Stimulated activated CD4-positive, alpha-beta T cell treated with anti-CD3 and anti-CD28 coated beads, Interleukin-15, amount 100 ng/mL, for 1 hour (primary cell): ENCODE results near the gene REEP2.
A peak's percentile ranks its signal among the peaks of the same experiment; 100 is the strongest.

Source experiments
- DNase-seq, 2 donors: peaks; one replicate each; pipeline ENCODE4 v3.0.0-alpha.2; 2020; ENCODE audit warnings: low read depth in 1 of 2, low spot score in 1 of 2

REEP2 gene

GRCh38 chr5:138448481-138449398 lies 9.9 kb downstream of the REEP2 start:
- no peak for DNase-seq

DNA sequence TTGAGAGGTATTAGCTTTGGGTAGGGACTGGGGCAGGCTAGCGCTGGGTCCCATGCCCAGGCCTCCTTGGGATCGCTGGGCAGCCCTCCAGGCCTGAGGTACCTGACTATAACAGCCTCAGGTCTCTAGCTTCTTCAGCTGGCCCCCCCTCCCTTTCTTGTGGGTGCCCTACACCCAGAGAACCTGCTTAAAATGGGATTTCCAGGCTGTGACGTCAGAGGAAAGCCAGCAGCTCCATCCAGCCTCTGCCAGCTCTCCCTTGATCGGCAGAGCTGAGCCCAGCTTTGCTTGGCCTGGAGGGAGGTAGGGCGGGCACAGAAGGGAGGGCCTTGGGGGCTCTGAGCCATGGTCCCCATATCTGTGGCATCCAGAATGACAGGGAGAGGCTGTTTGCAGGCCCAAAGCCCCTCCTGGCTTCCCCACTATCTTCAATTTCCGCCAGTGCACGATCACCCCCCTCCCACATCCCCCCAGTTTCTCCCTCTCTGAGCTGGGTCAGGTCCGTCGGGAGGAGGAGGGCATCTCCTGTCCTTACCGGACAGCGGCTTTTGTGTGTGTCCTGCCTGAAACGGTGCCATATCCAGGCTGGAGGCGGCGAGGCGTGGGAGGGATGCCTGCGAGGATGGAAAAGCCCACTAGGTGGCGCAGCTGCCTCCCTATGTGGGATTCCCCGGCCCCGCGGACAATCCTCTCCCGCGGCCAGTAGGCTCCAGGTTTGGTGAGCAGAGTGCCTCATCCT lies 10.8 kb downstream of the REEP2 start:
- peak; percentile 47 to 71 for DNase-seq

- DNase-seq: no peak
These were observed 12.1 kb downstream of the REEP2 start for GRCh38 chr5:138450971-138451370.

DNA sequence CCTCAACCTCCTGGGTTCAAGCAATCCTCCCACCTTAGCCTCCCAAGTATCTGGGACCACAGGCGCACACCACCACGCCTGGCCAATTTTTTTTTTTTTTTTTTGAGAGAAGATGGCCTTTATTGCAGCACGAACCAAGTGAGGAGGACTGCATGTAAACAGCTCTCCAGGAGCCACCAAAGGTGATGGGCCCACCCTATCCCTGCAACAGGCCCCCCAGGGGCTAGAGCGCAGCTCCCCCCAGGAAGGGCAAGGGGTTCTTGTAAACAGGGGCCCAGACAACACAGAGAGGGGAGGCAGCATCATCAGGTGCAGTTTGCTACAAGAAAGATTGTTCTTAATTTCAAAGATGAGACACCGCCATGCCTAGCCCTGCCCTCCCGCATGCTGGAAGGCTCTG lies 13.9 kb downstream of the REEP2 start:
- DNase-seq: no peak

DNA sequence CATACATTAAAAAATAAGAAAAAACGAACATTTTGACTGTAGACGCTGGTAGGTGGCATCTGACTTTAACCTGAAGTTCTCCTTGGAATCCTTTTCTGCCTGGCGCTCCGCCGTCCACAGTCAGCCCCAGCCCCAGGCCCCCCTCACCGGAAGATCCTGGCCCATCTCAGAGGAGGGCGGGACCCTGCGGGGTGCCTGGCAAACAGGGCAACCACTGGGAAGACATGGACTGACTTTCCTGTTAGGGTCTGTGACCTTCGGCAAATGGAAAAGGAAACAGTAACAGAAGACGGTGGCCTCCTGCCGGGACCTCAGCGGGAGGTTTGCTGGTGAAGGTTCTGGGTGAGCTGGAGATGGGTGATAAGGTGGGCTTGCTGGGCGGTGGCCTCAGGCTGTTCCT lies 14.7 kb downstream of the REEP2 start:
- no peak for DNase-seq

- DNase-seq: no peak
These were observed 15.3 kb downstream of the REEP2 start for GRCh38 chr5:138454121-138454520.

GRCh38 chr5:138455232-138455930 lies 16.5 kb downstream of the REEP2 start:
- DNase-seq: no peak

GRCh38 chr5:138457531-138458275 lies 18.8 kb downstream of the REEP2 start:
- no peak for DNase-seq

DNA sequence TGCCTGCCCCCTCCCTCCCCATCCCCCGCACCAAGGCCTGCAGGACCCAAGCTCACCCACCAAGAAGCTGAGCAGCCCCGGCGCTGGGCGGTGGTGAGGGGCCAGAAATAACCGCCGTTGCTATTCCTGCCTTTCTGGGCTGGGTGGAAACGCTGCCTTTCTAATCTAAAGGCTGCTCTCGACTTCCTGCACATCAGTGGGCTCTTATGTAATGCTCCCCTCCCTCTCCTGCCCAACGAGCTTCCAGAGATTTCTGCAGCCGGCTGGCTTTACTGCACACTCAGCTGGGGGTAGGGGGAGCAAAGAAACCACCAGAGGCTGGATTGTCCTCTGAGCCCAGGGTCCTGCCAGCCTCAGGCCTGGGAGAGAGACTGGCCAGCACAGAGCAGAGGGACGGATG lies 19.5 kb downstream of the REEP2 start:
- DNase-seq: no peak

GRCh38 chr5:138458856-138459255 lies 20.0 kb downstream of the REEP2 start:
- no peak for DNase-seq

- DNase-seq: peak; percentile 67 to 73
These were observed 20.6 kb downstream of the REEP2 start for GRCh38 chr5:138459311-138459933.

- DNase-seq: no peak
These were observed 21.3 kb downstream of the REEP2 start for GRCh38 chr5:138460032-138460693.

DNA sequence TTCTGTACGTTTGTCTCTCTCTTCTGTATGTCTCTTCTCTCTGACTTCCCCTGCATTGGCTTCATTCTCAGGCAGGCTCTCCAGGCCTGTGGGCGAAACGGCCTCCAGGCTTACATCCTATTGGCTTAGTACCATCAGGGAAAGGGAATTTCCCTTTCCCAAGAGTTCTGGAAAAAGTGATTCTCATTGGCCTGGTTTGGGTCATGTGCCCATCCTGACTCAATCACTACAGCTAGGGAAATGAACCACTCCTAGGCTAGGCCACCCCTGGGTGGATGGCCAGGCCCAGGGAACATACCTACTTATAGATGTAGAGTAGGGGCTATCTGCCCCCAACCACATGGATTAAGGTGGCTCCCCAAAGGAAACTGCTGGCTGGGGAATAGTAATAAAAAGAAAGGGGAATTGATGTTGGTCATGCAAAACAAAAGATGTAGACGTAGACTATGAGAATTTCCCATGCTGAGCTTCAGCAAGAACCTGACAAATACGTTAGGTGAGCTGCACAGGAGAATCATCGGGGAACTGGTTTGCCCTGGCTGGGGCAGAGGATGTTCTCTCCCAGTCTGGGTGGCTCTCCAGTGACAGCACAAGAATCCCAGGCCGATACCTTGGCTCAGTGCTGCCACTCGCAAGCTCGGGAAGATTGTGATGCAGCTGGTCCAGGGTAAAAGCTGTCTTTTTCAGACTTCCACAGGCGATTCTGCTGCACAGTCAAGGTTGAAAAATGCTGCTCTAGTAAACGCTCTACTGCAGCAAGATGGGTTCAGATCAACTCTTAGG lies 22.7 kb downstream of the REEP2 start:
- DNase-seq: no peak

GRCh38 chr5:138463419-138464007 lies 24.7 kb downstream of the REEP2 start:
- no peak for DNase-seq

DNA sequence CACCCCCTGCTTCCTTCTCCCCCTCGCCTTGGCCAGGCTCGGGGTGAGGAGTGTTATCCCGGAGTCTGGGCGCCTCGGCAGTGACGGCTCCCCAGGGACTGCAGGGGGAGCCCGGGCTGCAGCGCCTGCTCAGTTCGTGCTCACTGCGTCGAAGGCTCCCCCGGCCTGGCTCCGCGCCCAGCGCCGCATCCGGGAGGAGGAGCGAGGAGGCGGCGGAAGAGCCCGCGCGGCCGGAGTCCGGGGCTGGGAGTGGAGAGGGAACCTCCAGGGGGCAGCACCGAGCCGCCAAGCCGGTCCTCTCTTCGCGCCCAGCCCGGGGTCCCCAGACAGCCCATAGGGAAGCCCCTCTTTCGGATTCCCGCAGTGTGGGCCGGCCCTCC lies 25.1 kb downstream of the REEP2 start:
- peak; percentile 84 to 89 for DNase-seq

DNA sequence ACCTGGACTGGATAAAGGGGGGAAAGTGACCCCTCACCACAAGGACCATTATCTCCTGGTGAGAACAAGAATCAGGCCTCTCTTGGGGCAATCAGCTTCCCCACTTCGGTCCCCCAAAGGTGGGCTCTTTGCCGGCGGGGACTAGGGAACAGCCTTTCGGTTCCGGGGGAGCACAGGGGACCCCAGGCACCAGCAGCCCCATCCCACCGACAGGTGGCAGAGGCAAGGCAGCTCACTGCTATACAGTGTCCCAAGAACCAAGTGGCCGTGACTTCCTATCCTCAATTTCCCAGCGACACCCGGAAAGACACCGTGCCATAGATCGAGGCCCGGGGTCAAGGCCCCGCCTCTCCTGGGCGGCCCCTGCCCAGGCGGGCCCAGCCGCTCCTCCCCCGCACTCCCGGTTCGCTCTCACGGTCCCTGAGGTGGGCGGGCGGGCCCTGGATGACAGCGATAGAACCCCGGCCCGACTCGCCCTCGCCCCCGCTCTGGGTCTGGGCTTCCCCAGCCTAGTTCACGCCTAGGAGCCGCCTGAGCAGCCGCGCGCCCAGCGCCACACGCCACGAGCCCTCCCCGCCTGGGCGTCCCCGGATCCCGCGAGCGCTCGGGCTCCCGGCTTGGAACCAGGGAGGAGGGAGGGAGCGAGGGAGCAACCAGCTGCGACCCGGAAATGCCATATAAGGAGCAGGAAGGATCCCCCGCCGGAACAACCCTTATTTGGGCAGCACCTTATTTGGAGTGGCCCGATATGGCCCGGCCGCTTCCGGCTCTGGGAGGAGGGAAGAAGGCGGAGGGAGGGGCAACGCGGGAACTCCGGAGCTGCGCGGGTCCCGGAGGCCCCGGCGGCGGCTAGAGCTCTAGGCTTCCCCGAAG lies 25.8 kb downstream of the REEP2 start:
- peak; percentile 88 to 93 for DNase-seq

DNA sequence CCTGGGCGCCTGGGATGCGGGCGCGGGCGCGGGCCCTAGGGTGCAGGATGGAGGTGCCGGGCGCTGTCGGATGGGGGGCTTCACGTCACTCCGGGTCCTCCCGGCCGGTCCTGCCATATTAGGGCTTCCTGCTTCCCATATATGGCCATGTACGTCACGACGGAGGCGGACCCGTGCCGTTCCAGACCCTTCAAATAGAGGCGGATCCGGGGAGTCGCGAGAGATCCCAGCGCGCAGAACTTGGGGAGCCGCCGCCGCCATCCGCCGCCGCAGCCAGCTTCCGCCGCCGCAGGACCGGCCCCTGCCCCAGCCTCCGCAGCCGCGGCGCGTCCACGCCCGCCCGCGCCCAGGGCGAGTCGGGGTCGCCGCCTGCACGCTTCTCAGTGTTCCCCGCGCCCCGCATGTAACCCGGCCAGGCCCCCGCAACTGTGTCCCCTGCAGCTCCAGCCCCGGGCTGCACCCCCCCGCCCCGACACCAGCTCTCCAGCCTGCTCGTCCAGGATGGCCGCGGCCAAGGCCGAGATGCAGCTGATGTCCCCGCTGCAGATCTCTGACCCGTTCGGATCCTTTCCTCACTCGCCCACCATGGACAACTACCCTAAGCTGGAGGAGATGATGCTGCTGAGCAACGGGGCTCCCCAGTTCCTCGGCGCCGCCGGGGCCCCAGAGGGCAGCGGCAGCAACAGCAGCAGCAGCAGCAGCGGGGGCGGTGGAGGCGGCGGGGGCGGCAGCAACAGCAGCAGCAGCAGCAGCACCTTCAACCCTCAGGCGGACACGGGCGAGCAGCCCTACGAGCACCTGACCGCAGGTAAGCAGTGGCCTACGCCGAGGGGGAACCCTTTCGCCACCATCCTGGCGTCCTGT lies 26.6 kb downstream of the REEP2 start, which contains the start of gene EGR1:
TSS of gene EGR1 (plus strand) at position 219 of the 864 bp plus-strand sequence. CDS start at position 502, 283 bp downstream.
- peak; percentile 84 to 89 for DNase-seq
